Endothelial cell of umbilical vein (primary cell): Measurements from ENCODE around the gene PNPLA7. TPM values are rescaled to one million over a fixed set of nuclear protein-coding genes. Genes with fewer than 3 reads are reported as not detected.

ENCODE experiments used
- BruUV-seq: library from RNA; stranded (reverse); fragments of 400-500 nt; replicated peaks from 2 replicates; lab custom pipeline; 2021; lab: Mats Ljungman, UMichigan
- CTCF ChIA-PET: fragments of 300-600, 350-600 bp; sonication (Branson Sonifier 250); formaldehyde crosslinking; loops from one replicate; lab custom pipeline; 2021; ENCODE audit warnings: antibody characterized with exemption, inconsistent platforms; lab: Charles Lee
- POLR2A ChIA-PET: fragments of 300-600, 350-600 bp; sonication (Branson Sonifier 250); formaldehyde crosslinking; loops from one replicate; lab custom pipeline; 2021; ENCODE audit warnings: antibody characterized with exemption, inconsistent platforms; lab: Charles Lee
- DNase-seq: peaks from one replicate; pipeline ENCODE4 v3.0.0-alpha.2; 2011; ENCODE audit warnings: low read depth, low spot score
- FAIRE-seq: peaks from 2 replicates; lab custom pipeline; 2011; peaks lifted over from hg19 to GRCh38; lab: Jason Lieb, UNC
- H2AFZ ChIP-seq: 2 replicates; pipeline ENCODE4 v1.6.0; 2012; ENCODE audit warnings: low read depth, low read length, control low read depth, inconsistent platforms
- H3K27ac ChIP-seq: 2 replicates; pipeline ENCODE4 v1.5.1; 2011; ENCODE audit warnings: low read depth, mild to moderate bottlenecking, control low read depth, low read length, moderate library complexity; ENCODE audit not compliant: insufficient read depth
- H3K27me3 ChIP-seq, 2 experiments: 2 replicates each; pipeline versions ENCODE4 v1.6.0 to v1.6.1; 2011; ENCODE audit warnings: low read length in 2 of 2, mixed read lengths in 1 of 2; ENCODE audit not compliant: control insufficient read depth in 2 of 2, insufficient read depth in 2 of 2
- H3K36me3 ChIP-seq, 2 experiments: 2 replicates in 1 of 2; 3 replicates in 1 of 2; pipeline ENCODE4 v1.5.1; 2011; ENCODE audit warnings: low read length in 2 of 2, mild to moderate bottlenecking in 1 of 2, moderate library complexity in 1 of 2; ENCODE audit not compliant: control insufficient read depth in 2 of 2, insufficient read depth in 2 of 2; ENCODE audit errors: extremely low read depth in 1 of 2
- H3K4me1 ChIP-seq: 3 replicates; pipeline ENCODE4 v1.5.1; 2011; ENCODE audit warnings: mild to moderate bottlenecking, low read length; ENCODE audit not compliant: control insufficient read depth, insufficient read depth; ENCODE audit errors: extremely low read depth
- H3K4me2 ChIP-seq: 2 replicates; pipeline ENCODE4 v1.6.1; 2011; ENCODE audit warnings: low read length, control low read depth, mixed read lengths; ENCODE audit not compliant: insufficient read depth
- H3K4me3 ChIP-seq, 3 experiments: fragments of 200-600 bp in 1 of 3; sonication (generic), shearing (Covaris generic) in 1 of 3; replicated peaks in 1 of 3; 2 replicates each; pipeline ENCODE4 v1.5.1; 2011 to 2016; ENCODE audit warnings: control low read depth in 3 of 3, low read length in 3 of 3, mild to moderate bottlenecking in 2 of 3, inconsistent platforms in 1 of 3, low read depth in 1 of 3, moderate library complexity in 1 of 3; ENCODE audit not compliant: insufficient read depth in 1 of 3
- H3K79me2 ChIP-seq: 2 replicates; pipeline ENCODE4 v1.6.0; 2012; ENCODE audit warnings: low read length, inconsistent platforms; ENCODE audit not compliant: control insufficient read depth, insufficient read depth
- H3K9ac ChIP-seq: replicated peaks from 2 replicates; pipeline ENCODE3; 2011; ENCODE audit warnings: low read length, control low read depth; ENCODE audit not compliant: insufficient read depth; ENCODE audit errors: extremely low read depth
- H3K9me1 ChIP-seq: replicated peaks from 3 replicates; pipeline ENCODE4 v1.6.0; 2011; ENCODE audit warnings: mild to moderate bottlenecking, low read length; ENCODE audit not compliant: control insufficient read depth, insufficient read depth; ENCODE audit errors: extremely low read depth
- H3K9me3 ChIP-seq: replicated peaks from 2 replicates; pipeline ENCODE4 v1.5.1; 2012; ENCODE audit warnings: low read length, inconsistent platforms; ENCODE audit not compliant: control insufficient read depth, insufficient read depth
- H4K20me1 ChIP-seq: replicated peaks from 2 replicates; pipeline ENCODE3; 2011; ENCODE audit warnings: mild to moderate bottlenecking, low read length; ENCODE audit not compliant: control insufficient read depth, insufficient read depth; ENCODE audit errors: extremely low read depth
- EZH2 ChIP-seq: IDR thresholded peaks from 2 replicates; pipeline ENCODE4 v1.6.1; 2012; ENCODE audit warnings: borderline replicate concordance, low read depth, mild to moderate bottlenecking, moderate library complexity, low read length, inconsistent platforms; ENCODE audit not compliant: severe bottlenecking
- FOS ChIP-seq: IDR thresholded peaks from 2 replicates; pipeline ENCODE4 v1.6.1; 2011; ENCODE audit warnings: mild to moderate bottlenecking, low read length, moderate library complexity, borderline replicate concordance; ENCODE audit not compliant: insufficient read depth
- GATA2 ChIP-seq: IDR thresholded peaks from 2 replicates; pipeline ENCODE4 v1.7.0; 2011; ENCODE audit warnings: low read depth, mild to moderate bottlenecking, moderate library complexity, mixed read lengths, low read length; ENCODE audit not compliant: insufficient read length, insufficient read depth
- JUN ChIP-seq: IDR thresholded peaks from 2 replicates; pipeline ENCODE4 v1.6.1; 2011; ENCODE audit warnings: borderline replicate concordance, low read depth; ENCODE audit not compliant: insufficient read length, insufficient read depth
- MYC ChIP-seq: IDR thresholded peaks from one replicate; pipeline ENCODE4 v1.6.1; 2011; ENCODE audit warnings: mild to moderate bottlenecking, low read depth, low read length
- POLR2A ChIP-seq: IDR thresholded peaks from 2 replicates; pipeline ENCODE4 v1.6.1; 2012; ENCODE audit warnings: low read depth, mild to moderate bottlenecking, control low read depth, low read length
- POLR2AphosphoS5 ChIP-seq: IDR thresholded peaks from 2 replicates; pipeline ENCODE4 v1.6.1; 2012; ENCODE audit warnings: low read depth, mild to moderate bottlenecking, control low read depth, low read length, moderate library complexity; ENCODE audit not compliant: insufficient read depth
- dilution Hi-C: fragments of 300-500 bp; cut with MboI; formaldehyde crosslinking; loops from one replicate; pipeline ENCODE4 v1.15.0; 2019; ENCODE audit warnings: low sequenced_read_pairs; ENCODE audit not compliant: extremely low pct_ligation_motif_present
- intact Hi-C: fragments of 100-400 bp; cut with micrococcal nuclease; formaldehyde crosslinking; loops from one replicate; pipeline ENCODE4 v1.10.0; 2022
- polyA plus RNA-seq, 4 experiments: library from polyadenylated mRNA; depleted of rRNA in 3 of 4; stranded (reverse) in 3 of 4; unstranded in 1 of 4; fragments of >200 nt; gene quantifications; 2 replicates each; pipeline versions ENCODE4 v1.2.1 to v1.2.3, GENCODE V29; 2011 to 2012; ENCODE audit warnings: missing spikeins in 1 of 4
- total RNA-seq: library from RNA; stranded (reverse); gene quantifications from 2 replicates; pipeline ENCODE4 v1.2.3, GENCODE V29; 2021
- TF ChIP-seq, protein P1 (sequence below), 2 donors: IDR thresholded peaks; 1 replicate in 1 of 2; 2 replicates in 1 of 2; pipeline ENCODE4 v1.5.1; 2011; ENCODE audit warnings: low read length in 2 of 2, mild to moderate bottlenecking in 2 of 2, moderate library complexity in 2 of 2, control low read depth in 1 of 2, inconsistent platforms in 1 of 2, low read depth in 1 of 2; ENCODE audit not compliant: insufficient read depth in 1 of 2; ENCODE audit errors: extremely low read depth in 1 of 2
- TF ChIP-seq, protein P2 (sequence below): IDR thresholded peaks from 2 replicates; pipeline ENCODE4 v1.6.1; 2011; ENCODE audit not compliant: insufficient read depth, insufficient read length

The PNPLA7 gene
- total and polyA plus RNA-seq, 2 donors (not counting 3 experiments of a cell fraction or from before 2014, with no cell fraction given) = 1.0 to 1.9 TPM

DNA sequence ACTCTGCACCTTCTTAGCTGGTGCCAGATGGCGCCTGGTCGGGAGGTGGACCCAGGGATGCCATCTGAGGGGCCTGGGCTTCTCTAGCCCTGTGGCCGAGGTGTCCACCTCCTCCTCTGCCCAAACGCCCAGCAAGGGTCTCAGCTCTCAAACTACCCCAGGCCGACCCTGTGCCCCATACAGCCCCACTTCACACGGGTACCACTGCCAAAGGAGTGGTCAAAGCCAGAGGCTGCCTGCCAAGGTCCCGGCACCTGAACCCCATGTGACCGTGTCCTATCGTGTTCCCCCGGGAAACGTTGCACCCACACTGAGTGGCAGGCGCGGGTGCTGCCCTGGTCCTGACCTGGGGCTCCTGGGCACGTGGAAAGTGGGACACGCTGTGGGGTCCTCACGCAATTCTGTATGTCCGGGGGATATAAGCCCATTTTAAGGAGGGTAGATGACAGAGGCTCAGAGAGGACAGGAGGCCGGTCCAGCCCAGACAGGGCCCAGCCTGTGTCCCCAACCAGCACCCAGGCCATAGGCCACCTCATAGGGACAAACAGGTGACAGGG, 111.0 kb downstream of the PNPLA7 start:
- H3K27ac ChIP-seq = no peak overlapping the region
- DNase-seq (no peak), FAIRE-seq (no peak)
- no peaks in the 10 kb centered on the region for H4K20me1 ChIP-seq
- H3K36me3 ChIP-seq = no peaks in the 10 kb centered on the region
- H3K4me3 ChIP-seq = no peak overlapping the region
- H3K9me3 ChIP-seq = no peaks in the 10 kb centered on the region
- no peaks in the 10 kb centered on the region for H3K27me3 ChIP-seq
- H2AFZ ChIP-seq = no peak overlapping the region
- dilution Hi-C loops = no loop called here
- no peak overlapping the region for H3K4me2 ChIP-seq
- BruUV-seq = no TSS peak
- CTCF ChIA-PET = interaction anchor here (1.4 to 1.5 kb wide), 2 partner anchors 16 to 153 kb away, joined by 3 to 8 read pairs; partner anchors contain the start of genes EXD3 and NOXA1
- TF ChIP-seq POLR2AphosphoS5 (no peak), EZH2 (no peak), GATA2 (no peak), FOS (no peak), JUN (no peak), MYC (no peak), POLR2A (no peak)
- TF ChIP-seq, protein P1, sequence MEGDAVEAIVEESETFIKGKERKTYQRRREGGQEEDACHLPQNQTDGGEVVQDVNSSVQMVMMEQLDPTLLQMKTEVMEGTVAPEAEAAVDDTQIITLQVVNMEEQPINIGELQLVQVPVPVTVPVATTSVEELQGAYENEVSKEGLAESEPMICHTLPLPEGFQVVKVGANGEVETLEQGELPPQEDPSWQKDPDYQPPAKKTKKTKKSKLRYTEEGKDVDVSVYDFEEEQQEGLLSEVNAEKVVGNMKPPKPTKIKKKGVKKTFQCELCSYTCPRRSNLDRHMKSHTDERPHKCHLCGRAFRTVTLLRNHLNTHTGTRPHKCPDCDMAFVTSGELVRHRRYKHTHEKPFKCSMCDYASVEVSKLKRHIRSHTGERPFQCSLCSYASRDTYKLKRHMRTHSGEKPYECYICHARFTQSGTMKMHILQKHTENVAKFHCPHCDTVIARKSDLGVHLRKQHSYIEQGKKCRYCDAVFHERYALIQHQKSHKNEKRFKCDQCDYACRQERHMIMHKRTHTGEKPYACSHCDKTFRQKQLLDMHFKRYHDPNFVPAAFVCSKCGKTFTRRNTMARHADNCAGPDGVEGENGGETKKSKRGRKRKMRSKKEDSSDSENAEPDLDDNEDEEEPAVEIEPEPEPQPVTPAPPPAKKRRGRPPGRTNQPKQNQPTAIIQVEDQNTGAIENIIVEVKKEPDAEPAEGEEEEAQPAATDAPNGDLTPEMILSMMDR (IDR thresholded peaks at IDR 0.05; ENCODE audit: extremely low read depth in 1 of 2, insufficient read depth in 1 of 2, low read depth in 1 of 2, low read length in 2 of 2) = no peak
- TF ChIP-seq, protein P2, sequence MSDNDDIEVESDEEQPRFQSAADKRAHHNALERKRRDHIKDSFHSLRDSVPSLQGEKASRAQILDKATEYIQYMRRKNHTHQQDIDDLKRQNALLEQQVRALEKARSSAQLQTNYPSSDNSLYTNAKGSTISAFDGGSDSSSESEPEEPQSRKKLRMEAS = no peak
- no peaks in the 10 kb centered on the region for H3K9me1 ChIP-seq
- intact Hi-C loops = no loop called here
- H3K79me2 ChIP-seq = no peaks in the 10 kb centered on the region
- H3K9ac ChIP-seq = no peak overlapping the region
- POLR2A ChIA-PET = no interaction called here
- no peaks in the 10 kb centered on the region for H3K4me1 ChIP-seq
